GM12864 (cell line): ENCODE measurements around the gene SGO2.

Experiments used
- DNase-seq: peaks from one replicate; pipeline ENCODE4 v3.0.0-alpha.2; 2011; ENCODE audit warnings: low read depth
- H3K4me3 ChIP-seq: 2 replicates; pipeline ENCODE4 v1.5.1; 2011; ENCODE audit warnings: mild to moderate bottlenecking, low read depth, low read length, control low read depth
- TF ChIP-seq, protein P1 (sequence below): IDR thresholded peaks from 2 replicates; pipeline ENCODE4 v1.5.1; 2011; ENCODE audit warnings: low read depth, mild to moderate bottlenecking, moderate library complexity, low read length, control low read depth, inconsistent platforms; ENCODE audit errors: missing control alignments

Gene SGO2

GRCh38 chr2:200590090-200590489 is 64.1 kb downstream of the SGO2 start:
- TF ChIP-seq, protein P1, sequence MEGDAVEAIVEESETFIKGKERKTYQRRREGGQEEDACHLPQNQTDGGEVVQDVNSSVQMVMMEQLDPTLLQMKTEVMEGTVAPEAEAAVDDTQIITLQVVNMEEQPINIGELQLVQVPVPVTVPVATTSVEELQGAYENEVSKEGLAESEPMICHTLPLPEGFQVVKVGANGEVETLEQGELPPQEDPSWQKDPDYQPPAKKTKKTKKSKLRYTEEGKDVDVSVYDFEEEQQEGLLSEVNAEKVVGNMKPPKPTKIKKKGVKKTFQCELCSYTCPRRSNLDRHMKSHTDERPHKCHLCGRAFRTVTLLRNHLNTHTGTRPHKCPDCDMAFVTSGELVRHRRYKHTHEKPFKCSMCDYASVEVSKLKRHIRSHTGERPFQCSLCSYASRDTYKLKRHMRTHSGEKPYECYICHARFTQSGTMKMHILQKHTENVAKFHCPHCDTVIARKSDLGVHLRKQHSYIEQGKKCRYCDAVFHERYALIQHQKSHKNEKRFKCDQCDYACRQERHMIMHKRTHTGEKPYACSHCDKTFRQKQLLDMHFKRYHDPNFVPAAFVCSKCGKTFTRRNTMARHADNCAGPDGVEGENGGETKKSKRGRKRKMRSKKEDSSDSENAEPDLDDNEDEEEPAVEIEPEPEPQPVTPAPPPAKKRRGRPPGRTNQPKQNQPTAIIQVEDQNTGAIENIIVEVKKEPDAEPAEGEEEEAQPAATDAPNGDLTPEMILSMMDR = no peak
- DNase-seq = no peak

GRCh38 chr2:200591308-200591707 is 65.3 kb downstream of the SGO2 start:
- DNase-seq = no peak
- no peak overlapping the region for H3K4me3 ChIP-seq
- TF ChIP-seq, protein P1 = no peak

More at GRCh38 chr2:200590090-200590489, 64.1 kb downstream of the SGO2 start:
- no peak overlapping the region for H3K4me3 ChIP-seq

- DNase-seq = no peak
These were observed 66.5 kb downstream of the SGO2 start for GRCh38 chr2:200592406-200593075.

DNA sequence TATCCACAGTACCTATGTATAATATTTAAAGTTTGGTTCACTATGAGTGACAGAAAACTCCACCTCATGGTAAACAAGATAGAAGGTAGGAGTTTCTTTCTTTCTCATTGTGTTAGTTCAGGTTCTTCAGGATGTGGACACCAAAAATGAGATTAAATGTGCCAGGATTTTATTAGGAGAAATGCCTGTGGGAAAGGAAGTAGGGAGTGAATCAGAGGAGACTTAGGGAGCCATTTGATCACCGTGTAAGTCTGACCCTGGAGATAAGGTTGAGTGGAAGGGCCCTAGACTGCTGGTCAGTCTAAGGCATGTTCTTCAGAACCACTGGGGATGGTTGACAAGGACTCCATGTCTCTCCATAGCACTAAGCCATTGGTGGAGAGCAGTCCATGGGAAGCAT is 67.9 kb downstream of the SGO2 start:
- no peak overlapping the region for H3K4me3 ChIP-seq
- TF ChIP-seq, protein P1 = no peak

More at GRCh38 chr2:200592406-200593075, 66.5 kb downstream of the SGO2 start:
- TF ChIP-seq, protein P1 = no peak
- H3K4me3 ChIP-seq = no peak overlapping the region

GRCh38 chr2:200595913-200596312 is 69.9 kb downstream of the SGO2 start:
- no peak for DNase-seq
- TF ChIP-seq, protein P1 = no peak
- no peak overlapping the region for H3K4me3 ChIP-seq

More for the DNA sequence above, 67.9 kb downstream of the SGO2 start:
- no peak for DNase-seq

GRCh38 chr2:200596774-200597570 is 71.0 kb downstream of the SGO2 start:
- no peak overlapping the region for H3K4me3 ChIP-seq
- DNase-seq = no peak
- TF ChIP-seq, protein P1 = no peak
